ENCODE data around the gene PAQR5. TPM values are rescaled to one million over a fixed set of nuclear protein-coding genes. Genes with fewer than 3 reads are reported as not detected.

PAQR5 gene
- total RNA-seq, 2 donors from 2014 or later: 1.2 to 6.1 TPM

DNA sequence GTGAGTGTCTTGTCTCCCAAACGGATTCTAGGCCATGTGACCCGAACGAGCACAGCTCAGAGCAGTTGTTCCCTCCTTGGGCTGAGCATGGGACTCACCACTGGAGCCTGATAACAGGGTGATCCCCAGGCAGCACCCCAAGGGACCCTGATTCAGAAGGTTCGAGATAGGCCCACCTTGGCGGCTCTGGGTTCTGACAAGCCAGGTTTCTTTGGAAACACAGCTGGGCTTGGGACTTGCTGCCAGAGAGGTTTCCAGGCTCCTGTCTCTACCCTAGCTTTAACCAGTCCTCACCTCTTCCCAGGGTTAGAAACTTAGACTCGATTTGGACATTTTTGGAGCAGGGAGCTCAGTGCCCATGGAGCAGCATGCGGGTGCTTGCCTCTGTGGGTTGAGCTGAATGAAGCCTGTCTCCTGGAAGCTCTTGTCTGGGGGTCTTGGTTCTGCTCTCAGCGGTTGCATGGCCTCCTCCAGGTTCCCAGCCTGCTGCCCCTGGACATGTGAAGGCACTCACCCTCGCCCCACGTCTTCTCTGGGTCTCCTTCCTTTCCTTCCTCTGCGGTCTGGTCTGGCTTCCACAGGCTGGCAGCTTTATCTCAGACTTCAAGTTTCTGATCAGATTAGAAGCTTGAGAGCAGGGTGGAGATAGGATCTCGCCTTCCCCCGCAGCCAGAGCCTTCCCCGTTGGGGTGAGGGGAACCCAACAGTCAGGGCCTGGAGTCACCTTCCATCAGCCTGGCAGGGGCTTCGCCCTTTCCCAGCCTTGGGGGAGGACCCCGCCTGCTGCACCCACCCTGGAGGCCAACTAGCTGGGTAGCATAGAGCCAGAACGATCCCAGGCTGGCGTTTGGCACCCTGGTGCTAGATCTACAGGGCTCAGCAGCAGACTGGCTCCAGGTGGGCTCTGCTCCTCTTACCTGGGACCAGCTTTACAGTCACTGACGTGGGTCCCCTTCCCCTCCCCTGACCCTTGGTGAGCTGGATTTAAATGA is 21.0 kb downstream of the PAQR5 start:
- TF ChIP-seq, protein P1, sequence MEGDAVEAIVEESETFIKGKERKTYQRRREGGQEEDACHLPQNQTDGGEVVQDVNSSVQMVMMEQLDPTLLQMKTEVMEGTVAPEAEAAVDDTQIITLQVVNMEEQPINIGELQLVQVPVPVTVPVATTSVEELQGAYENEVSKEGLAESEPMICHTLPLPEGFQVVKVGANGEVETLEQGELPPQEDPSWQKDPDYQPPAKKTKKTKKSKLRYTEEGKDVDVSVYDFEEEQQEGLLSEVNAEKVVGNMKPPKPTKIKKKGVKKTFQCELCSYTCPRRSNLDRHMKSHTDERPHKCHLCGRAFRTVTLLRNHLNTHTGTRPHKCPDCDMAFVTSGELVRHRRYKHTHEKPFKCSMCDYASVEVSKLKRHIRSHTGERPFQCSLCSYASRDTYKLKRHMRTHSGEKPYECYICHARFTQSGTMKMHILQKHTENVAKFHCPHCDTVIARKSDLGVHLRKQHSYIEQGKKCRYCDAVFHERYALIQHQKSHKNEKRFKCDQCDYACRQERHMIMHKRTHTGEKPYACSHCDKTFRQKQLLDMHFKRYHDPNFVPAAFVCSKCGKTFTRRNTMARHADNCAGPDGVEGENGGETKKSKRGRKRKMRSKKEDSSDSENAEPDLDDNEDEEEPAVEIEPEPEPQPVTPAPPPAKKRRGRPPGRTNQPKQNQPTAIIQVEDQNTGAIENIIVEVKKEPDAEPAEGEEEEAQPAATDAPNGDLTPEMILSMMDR (IDR thresholded peaks at IDR 0.05): no peak
- no peak for ATAC-seq (ENCODE audit: insufficient number of reproducible peaks, low FRiP score, low read depth)
- H3K27me3 ChIP-seq (replicated peaks; ENCODE audit: insufficient read depth): no peaks in the 10 kb centered on the region
- no peaks in the 10 kb centered on the region for H3K36me3 ChIP-seq
- H3K4me1 ChIP-seq (ENCODE audit: control insufficient read depth in 1 of 2, low read depth in 2 of 2): no peaks in the 10 kb centered on the region
- H3K27ac ChIP-seq: no peak overlapping the region
- no peak overlapping the region for H3K4me3 ChIP-seq
- no peaks in the 10 kb centered on the region for H3K9me3 ChIP-seq
- DNase-seq (ENCODE audit: low spot score): no peak

DNA sequence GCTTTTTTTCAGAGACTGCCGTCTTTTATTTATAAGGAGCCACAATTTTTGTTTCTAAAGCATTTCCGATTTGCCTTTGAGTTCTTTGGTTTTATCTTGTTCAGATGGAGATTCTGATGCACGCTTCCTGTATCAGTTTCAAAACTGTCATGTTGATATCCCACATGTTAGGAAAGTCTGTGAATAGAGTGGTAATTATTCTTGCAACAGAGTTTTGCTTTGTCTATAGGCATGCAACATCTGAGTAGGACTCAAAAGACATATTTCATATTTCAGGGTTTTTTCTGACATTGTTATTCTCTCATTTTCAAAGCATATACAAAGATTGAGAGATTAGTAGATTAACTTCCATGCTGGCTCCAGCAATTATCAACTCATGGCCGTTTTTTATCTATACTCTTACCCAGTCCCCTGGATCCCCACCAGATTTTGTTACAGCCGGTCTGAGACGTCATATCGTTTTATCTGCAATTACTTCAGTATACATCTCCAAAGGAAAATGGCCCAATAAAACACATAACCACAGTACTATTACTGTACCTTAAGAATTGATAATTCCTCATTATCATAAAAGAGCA is 22.4 kb downstream of the PAQR5 start:
- Histone ChIP-seq H3K4me1 (ENCODE audit: control insufficient read depth in 1 of 2, low read depth in 2 of 2) (no peaks in the 10 kb centered on the region), H3K4me3 (no peak overlapping the region), H3K27me3 (replicated peaks; ENCODE audit: insufficient read depth) (no peaks in the 10 kb centered on the region), H3K9me3 (no peaks in the 10 kb centered on the region), H3K27ac (no peak overlapping the region), H3K36me3 (no peaks in the 10 kb centered on the region)
- ATAC-seq (ENCODE audit: insufficient number of reproducible peaks, low FRiP score, low read depth): no peak
- TF ChIP-seq, protein P1 (IDR thresholded peaks at IDR 0.05): no peak
- DNase-seq (ENCODE audit: low spot score): no peak

DNA sequence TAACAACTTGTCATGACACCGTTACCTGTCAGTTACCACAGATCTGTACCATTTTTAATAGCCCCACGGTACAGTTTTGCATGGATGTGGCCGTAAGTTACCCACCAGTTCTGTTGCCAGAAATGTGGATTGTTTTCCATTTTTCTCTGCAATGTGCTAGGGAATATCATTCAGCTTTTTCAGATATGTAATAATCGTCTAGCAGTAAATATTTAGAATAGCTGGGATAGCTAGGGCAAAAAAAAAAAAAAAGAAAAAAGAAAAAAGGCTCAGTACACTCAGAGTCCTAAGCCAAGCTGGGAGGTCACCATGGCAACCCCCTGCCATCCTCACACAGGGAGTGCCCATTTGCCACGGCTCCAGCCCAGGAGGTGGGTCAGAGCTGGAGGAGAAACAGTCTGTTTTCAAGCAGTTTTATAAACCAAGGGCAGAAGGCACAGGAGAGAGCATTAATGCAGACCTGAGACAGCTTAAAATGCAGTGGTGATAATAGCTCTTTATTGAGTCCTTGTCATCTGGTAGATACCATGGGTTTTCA is 25.2 kb downstream of the PAQR5 start:
- H3K4me3 ChIP-seq: no peak overlapping the region
- ATAC-seq (ENCODE audit: insufficient number of reproducible peaks, low FRiP score, low read depth): no peak

DNA sequence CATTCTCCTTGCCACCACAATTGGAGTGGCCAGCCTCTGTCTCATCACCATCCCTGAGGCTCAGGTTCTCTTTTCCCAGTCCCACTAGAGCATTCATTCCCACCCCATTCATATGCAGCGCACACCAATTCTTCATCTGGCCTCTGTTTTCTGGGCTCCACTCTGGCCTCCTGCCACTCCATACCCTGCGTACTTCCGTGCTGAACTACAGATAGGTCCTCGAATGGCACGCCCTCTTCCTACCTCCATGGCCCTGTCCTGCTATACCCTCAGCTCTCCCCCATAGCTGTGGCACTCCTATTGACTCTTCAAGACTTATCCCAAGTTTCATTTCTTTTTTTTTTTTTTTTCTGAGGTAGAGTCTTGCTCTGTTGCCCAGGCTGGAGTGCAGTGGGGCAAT is 25.9 kb downstream of the PAQR5 start:
- no peak overlapping the region for H3K4me3 ChIP-seq
- H3K27me3 ChIP-seq (replicated peaks; ENCODE audit: insufficient read depth): no peaks in the 10 kb centered on the region
- no peak for DNase-seq (ENCODE audit: low spot score)
- no peak for ATAC-seq (ENCODE audit: insufficient number of reproducible peaks, low FRiP score, low read depth)
- no peaks in the 10 kb centered on the region for H3K4me1 ChIP-seq (ENCODE audit: control insufficient read depth in 1 of 2, low read depth in 2 of 2)
- TF ChIP-seq, protein P1 (IDR thresholded peaks at IDR 0.05): no peak
- no peaks in the 10 kb centered on the region for H3K36me3 ChIP-seq
- no peak overlapping the region for H3K27ac ChIP-seq
- no peaks in the 10 kb centered on the region for H3K9me3 ChIP-seq

More for the DNA sequence above, 25.2 kb downstream of the PAQR5 start:
- H3K27ac ChIP-seq: no peak overlapping the region
- H3K27me3 ChIP-seq (replicated peaks; ENCODE audit: insufficient read depth): no peaks in the 10 kb centered on the region
- no peaks in the 10 kb centered on the region for H3K4me1 ChIP-seq (ENCODE audit: control insufficient read depth in 1 of 2, low read depth in 2 of 2)
- TF ChIP-seq, protein P1 (IDR thresholded peaks at IDR 0.05): no peak
- no peak for DNase-seq (ENCODE audit: low spot score)
- H3K9me3 ChIP-seq: no peaks in the 10 kb centered on the region
- no peaks in the 10 kb centered on the region for H3K36me3 ChIP-seq

DNA sequence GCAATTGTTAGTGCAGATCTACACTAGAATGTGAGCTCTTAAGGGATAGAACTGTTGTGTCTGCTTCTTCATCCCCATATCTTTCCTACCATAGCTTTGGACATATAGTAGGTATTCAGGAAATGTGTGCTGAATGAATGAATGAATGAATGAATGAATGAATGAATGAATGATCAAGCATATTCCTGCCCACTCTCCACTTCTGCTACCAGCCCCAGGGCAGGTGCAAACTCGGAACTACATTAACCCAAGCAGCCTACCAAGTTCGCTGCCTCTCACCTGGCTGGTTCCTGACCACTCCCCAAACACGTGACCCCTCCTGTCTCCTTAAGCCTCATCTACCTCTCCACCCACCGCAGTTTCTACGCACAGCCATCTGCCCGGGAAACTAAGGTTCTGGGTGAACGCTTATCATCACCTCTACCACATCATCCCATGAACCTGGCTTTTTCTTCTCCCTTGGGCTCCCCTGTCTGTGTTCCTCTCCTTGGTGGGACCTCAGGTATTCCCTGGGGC is 26.8 kb downstream of the PAQR5 start:
- Histone ChIP-seq H3K9me3 (no peaks in the 10 kb centered on the region), H3K4me3 (no peak overlapping the region), H3K4me1 (ENCODE audit: control insufficient read depth in 1 of 2, low read depth in 2 of 2) (no peaks in the 10 kb centered on the region), H3K27ac (no peak overlapping the region), H3K36me3 (no peaks in the 10 kb centered on the region), H3K27me3 (replicated peaks; ENCODE audit: insufficient read depth) (no peaks in the 10 kb centered on the region)
- ATAC-seq (ENCODE audit: insufficient number of reproducible peaks, low FRiP score, low read depth) (no peak), DNase-seq (ENCODE audit: low spot score) (no peak)
- TF ChIP-seq, protein P1 (IDR thresholded peaks at IDR 0.05): no peak

All from thoracic aorta (tissue), 2 donors.